GM18873 (cell line): ENCODE results near the gene CCDC51.

Experiments
- ATAC-seq: cut with Tn5 transposase; IDR thresholded peaks from one replicate; pipeline ENCODE4 v1.9.1; 2021; ENCODE audit warnings: mild to moderate bottlenecking, moderate library complexity, moderate number of reproducible peaks; ENCODE audit not compliant: unreplicated experiment, low FRiP score

CCDC51 gene

DNA sequence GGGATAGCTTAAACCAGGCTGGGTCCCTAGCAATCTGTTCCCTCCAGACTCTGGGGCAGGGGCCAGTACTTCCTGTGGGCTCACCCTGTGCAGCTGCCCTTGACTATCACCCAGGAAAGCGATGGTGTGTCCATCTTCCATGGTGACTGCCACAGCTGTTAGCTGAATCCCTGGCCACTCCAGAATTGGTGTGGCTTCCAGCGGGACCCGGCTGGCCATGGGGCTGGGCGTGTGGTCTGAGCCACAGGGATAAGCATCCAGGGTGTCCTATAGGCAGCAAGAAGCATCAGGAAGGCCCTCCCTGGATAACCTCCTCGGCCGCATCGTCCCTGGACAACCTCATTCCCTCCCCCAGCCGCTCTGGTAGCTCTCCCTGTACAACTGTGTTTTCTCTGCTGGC is 17.2 kb downstream of the CCDC51 start:
- no peak for ATAC-seq

DNA sequence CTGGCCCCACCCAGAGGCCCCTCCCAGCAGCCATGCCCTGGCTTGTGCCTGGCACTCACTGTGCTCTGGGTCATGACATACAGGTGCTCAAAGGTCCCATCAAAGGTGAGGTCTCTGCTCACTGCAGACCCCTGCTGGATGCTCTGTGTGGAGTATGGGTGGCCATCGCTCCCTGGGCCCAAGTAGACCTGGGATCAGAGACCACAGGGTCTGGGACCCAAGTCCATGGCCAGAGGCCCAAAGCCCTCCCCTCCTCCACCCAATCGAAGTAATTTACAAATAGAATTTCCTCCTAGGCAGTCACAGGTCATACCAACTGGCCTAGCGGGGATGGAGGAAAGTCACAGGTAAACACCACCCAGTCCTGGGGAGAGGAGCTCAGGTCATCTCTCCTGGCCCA is 17.6 kb downstream of the CCDC51 start:
- ATAC-seq, result no peak

DNA sequence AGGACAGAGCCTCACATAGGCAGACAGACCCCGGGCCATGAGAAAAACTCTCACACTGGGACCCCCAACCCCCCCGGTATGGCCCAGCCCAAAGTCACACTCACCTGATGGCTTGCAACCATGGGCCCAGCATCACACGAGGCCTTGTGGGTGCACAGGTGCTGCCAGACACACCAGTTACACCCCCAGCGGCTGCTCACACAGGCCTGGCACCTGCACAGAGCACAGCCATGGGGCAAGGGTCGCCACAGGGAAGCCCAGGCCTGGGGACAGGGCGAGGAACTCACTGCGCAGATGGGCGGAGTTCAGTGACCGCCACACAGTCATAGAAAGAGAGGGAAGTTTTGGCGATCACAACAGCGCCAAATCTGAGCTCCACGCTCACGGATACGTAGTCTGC is 19.4 kb downstream of the CCDC51 start:
- ATAC-seq, result no peak

DNA sequence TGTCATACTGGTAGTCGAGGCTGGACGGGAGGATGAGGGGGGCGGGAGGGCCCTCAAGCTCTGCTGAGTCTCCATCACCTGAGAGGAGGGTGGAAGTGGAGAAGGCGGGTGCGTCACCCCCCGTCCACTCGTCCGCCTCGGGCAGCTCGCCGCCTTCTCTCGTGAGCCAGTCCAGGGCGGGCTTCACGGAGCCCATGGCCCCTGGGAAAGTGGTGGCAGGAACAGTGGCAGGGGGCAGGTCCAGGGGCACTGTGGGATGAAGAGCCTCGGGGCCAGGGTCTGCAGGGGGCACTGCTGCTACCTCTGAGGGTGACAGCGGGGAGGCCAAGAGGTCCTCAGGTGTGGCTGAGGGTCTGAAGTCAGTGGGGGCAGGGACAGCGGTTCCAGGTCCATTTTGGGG is 20.3 kb downstream of the CCDC51 start:
- no peak for ATAC-seq

DNA sequence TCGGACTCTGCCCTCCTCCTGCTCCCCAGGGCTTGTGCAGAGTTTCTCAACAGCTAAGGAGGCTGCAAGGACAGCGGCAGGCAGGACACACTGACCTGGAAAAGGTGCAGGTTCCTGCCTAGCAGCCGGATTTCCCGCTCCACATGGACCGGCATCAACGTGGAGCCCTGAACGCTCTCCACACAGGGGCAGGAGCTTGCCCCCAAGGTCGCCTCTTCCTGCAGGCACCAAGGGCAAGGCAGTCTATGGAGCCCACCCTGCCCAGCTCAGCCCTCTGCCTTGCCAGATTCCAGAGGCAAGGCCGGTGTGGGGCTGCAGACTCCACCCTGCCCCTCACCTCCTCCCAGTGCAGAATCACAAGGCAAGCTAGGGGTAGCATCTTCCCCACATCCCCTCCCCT is 20.8 kb downstream of the CCDC51 start:
- ATAC-seq, result no peak

DNA sequence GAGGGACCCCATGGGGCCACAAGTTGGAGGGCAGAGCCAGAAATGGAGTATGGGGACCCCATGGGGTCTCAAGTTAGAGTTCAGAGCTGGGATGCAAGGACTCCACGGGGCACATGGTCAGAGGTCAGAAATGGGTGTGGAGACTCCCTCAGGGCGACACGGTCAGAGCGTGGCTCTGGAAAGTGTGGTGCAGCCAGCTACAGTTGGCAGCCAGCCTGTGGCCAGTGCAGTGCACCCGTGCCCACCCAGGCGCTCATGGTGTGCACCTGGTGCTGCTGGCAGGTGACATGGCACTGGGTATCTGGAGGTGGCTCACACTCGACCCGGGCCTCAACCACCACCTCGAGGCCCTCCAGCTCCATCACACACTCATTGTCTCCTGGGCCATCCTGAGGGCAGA is 21.3 kb downstream of the CCDC51 start:
- no peak for ATAC-seq

DNA sequence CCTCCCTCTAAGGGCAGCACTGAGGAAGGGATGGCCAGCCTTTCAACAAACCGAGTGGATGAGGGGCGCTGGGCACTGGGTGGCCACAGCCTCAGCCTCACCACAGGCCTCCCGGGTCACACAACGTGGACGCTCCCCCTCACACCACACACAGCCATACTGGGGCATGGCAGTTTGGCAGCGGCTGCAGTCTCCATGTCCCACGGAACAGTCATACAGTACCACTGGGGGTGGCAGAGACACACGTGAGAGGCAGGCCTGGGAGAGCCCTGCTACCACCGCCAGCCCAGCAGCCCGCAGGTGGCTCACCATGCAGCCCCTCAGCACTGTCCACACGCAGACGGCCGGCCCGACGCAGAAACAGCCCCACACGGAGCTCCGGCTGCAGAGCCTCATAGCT is 21.8 kb downstream of the CCDC51 start:
- ATAC-seq, result no peak

DNA sequence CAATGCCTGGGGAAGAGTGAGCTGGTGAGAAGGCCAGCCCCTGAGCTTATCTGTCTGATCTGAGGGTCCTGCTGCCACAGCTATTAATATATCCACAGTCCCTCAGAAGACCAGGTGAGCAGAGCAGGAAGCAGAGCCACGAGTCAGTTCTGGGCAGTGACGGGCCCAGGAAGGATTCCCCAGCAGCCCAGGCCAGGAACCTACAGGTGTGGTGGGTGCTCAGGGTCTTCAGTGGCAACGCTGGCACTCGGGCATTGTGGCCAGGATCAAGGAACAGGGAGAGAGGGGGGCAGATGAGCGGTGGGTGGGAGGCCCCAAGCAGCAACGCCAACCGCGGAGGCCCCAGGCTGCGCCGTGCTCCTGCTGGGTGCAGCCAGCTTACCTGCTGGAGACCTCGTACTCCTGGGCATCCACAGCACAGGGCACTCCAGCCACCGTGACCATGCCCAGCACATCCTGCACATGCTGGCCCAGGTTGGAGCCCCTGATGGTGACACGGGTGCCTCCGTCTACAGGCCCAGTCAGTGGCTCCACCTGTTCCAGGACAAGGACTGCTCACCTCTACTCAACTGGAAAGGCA is 22.3 kb downstream of the CCDC51 start:
- no peak for ATAC-seq

DNA sequence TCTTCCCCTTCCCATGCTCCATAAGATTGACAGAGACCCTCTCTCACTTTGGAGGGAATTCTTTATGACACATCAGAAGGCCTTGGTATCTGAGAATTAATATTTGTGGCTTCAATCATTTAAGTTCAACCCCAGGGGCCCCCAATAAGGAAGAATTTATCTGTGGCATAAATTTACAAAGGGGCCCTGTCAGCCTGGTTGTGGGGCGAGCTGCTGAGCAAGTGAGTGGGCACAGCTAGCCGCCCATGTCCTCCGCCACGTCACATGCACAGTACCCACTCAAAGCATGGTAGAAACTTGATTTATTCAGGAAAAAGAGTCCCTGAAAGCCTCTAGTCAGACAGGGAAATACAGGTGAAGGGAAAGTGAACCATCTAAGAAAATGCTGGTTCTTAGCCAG is 23.4 kb downstream of the CCDC51 start:
- ATAC-seq, result no peak

DNA sequence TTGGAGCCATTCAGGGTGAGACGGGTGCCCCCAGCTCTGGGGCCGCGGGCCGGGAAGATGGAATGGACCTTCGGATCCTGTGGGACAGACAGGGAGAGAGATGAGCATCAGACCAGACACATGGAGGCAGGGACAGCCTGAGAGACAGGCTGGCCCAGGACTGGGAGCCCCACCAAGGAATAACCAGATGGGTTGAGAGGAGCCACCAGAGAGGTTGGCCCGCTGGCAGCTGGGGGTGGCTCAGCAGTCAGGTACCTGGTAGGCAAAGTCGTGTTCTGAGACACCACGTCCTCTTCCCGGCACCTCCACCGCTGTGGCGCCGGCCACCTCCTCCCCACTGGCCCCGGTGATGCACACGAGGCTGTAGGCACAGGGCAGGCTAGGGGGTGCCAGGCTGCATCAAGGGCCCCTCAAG is 23.8 kb downstream of the CCDC51 start:
- ATAC-seq, result no peak

DNA sequence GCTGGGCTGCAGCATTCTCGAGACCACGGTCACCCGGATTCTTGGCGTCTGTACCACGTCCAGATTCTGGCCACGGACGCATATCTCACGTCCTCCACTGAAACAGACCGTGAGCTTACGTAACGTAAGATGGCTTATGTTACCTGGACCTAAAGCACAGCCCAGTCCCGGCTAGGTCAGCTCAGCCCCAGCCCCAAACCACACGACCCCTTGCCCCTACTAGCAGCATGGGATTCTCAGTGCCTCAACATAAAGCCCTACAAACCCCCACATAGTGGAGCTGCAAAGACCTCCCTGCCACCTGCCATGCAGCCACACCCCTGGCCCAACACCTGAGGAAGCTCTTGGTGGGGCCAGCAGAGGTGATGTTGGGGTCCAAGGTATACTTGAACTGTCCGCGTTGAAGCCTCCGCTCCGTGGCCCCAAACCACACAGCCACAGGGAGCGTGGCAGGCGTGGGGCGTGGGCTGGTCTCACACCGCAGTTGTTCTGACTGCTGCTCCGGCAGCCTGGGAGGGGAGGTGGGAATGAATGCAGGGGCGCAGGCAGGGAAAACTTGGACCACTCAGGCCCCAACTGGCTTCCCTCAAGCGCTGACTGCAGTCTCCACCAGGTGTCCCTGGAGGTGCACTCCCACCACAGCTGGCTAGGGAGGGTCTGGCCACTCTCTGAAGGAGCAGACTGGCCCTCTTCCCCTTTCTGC is 24.5 kb downstream of the CCDC51 start:
- no peak for ATAC-seq

DNA sequence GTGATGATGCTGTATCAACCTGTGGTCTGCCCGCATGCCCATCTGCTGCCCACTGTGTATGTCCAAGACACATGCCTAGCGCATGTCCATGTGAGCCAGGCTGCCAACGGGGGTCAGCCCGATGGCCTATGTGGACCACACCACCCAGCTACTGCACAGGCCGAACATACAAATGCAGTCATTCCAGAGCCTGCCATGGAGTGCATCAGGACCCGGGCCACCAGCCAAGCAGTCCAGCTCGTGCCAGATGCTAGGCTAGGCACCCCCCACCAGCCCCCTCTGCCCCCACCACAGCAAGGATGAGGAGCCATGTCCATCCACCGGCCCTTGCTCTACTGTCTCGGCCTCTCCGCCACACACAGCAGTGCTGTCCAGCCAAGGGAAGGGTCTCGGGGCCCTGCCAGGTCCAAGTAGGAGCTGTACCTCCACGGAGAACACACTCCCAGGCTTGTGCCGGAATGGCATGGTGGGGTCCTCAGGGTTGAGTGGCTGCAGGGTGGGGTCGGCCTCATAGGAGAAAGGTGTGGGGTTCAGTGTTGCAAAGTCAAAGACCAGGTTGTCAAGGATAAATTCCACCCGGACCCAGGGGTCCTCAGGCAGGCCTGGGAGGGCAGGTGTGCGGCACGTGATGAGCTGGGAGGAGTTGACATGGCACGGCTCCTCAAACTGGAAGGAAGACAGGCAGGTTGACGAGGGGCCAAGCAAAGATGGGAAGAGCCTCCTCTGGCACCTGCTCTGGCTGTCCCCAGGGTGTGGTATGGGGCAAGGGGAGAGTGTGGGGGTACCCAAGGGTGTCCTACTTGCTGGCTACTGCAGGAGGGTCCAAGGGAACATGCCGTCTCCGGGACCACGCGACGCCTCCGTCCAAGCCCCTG is 25.3 kb downstream of the CCDC51 start:
- ATAC-seq, result no peak

DNA sequence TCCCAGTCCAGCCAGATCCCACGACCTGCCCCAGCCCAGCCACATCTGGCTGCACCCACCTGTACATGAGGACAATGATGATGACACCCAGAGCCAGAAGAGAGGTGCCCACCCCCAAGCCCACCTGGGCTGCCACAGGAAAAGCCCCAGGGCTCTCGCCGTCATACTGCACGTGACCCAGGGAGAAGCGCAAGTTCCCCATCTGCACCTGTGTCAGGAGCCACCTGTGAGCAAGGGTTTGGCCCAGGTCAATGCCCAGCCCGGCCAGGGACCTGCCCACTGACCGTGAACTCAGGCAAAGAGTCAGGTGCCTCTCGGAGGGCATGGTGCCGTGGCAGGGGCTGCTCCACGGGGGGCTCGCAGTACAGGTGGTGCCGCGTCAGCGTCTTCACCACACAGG is 26.3 kb downstream of the CCDC51 start:
- no peak for ATAC-seq

DNA sequence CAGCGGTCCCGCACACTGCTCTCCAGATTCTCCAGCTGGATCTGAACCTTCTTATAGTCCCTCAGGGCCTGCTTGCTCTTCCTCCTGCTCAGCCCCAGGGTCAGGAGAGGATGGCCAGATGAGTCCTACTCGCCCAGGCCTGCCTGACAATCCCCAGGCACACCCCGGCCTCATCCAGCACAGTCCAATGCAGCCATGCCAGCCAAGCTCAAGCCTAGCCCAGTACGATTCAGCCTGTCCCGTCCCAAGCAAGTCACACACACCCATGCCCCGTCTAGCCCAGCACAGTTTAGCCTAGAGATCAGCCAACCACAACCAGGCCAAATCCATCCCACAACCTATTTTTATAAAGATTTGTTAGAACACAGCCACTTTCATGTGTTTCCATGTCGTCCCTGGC is 26.8 kb downstream of the CCDC51 start:
- ATAC-seq, result no peak

DNA sequence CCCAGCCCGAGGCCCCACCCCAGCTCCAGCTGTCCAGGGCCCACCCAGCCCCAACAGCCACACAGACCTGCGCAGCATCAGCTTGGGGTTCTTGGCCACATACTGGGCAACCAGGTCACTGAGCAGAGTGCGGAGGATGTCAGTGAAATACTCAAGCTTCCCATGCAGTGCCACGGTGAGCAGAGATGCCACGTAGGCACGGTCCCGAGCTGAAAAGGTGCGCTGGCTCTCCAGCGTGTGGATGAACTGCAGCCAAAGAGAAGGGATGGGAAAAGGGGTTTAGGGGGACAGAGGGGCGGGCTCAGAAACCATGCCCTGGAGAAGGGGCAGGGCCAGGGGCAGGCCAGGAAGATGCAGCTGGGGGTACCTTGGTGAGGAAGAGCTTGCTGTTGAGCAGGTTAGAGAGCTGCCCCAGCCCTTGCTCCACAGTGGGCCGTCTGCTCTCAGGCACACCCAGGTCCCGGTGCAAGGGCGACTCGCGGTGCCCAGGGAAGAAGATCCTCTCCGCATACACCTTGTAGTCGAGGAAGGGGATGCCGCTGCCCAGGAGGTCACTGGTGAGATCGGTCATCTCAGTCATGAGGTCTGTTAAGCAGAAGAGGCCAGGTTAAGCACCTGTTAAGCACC is 27.4 kb downstream of the CCDC51 start:
- ATAC-seq, result no peak

DNA sequence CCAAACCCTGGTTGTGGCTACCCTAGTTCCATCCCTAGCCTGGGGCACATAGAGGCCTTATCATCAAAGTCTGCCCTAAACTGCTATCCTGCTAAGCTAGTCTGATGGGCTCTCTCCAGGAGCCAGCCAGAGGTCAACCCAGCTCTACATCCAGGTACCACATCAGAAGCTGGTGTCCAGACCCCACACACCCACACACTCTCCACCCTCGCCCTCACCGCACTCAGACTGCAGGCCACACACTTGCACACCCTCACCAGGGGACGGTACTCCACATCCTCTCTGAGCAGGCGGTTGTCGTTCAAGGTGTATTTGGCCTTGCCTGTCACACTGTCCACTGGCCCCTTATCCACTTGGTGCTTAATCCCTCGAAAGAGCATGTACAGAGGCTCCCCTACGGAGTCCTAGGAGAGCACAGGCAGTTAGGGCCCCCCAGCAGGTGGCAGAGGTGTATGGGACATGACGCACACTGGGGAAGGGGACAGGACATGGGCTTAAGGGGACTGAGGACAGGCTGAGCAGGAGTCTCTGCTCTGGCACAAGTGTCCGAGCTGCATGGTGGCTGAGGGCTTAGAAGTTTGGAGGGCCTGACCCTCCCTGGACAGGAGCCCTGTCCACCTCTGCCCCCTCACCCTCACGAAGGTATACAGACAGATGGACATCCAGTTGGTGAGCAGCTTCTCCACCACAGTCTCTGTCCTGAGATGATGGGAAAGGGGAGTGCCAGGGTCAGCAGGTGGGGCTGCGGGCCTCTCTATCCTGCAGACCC is 28.1 kb downstream of the CCDC51 start:
- no peak for ATAC-seq

DNA sequence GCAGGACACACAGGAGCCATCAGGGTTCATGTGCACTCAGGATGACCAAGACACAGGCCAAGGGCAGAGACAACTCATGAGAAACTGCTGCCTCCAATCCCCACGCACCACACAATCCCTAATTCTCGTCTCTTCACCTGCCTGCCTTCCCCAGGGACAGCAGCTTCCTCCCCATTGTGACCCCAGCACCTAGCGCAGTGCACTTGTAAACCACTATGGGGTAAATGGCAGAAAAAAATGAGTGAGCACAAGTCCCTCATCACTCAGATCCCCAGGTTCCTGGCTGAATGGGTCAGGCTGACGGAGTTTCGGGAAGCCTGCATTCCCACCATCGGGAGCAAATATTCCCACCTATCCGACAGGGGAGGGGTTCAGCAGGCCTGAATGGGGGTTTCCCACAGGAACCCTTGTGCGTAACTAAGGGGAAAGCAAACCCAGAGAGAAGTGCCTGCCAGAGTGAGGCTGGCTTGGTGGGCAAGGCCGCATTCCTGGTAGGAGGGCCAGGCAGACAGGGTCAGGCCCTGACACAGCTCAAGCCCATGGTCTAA is 28.8 kb downstream of the CCDC51 start:
- ATAC-seq, result no peak

DNA sequence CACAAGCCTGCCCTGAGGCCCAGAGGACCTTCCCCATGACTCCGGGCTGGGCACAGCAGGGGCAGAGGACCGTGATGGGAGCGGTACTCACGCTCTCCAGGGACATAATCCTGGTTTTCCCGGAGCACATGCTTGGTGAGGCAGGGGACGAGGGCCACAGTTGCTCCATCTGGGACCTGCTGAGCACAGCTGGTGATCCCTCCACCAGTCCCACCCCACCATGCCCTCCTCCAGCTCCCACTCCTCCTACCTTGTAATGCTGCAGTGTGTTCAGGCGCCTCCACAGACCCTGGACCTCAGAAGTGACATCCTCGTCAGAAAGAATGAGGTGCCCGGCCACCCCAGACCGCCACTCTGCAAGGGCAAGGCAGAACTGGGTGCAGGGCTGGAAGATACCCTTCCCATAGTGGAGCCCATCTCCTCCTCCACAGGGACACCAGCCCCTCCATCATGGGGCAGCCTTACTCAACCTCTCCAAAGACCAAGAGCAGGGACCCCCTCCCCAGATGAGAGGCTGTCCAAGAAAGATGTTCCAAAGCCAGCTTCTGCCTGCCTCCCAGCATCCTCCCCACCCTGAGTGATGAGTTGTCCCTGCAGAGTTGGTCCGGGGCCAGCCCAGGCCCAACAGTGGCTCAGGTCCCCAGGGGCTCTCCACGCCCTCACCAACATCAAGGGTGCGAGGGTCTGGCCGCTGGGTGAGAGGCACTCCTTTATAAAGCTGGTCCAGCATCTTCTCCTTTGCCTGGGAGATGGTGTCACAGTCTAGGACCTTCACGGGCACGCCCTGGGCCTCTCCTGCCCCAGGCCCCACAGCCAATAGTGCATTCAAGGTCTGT is 29.5 kb downstream of the CCDC51 start:
- ATAC-seq, result no peak
